PC-3 (cell line): ENCODE data around the gene ORAI2. TPM values are rescaled to one million over a fixed set of nuclear protein-coding genes. Genes with fewer than 3 reads are reported as not detected.

ENCODE experiments used
- ATAC-seq: fragments of 200-7000 bp; cut with Tn5 transposase; 2 replicates; pipeline ENCODE4 v1.9.1; 2020; ENCODE audit warnings: mild to moderate bottlenecking, moderate library complexity
- BruUV-seq: library from RNA; stranded (reverse); fragments of 400-500 nt; replicated peaks from 2 replicates; lab custom pipeline; 2021; lab: Mats Ljungman, UMichigan
- CTCF ChIA-PET: fragments of 300-600 bp; sonication (Branson Sonifier 250); formaldehyde crosslinking; loops from one replicate; lab custom pipeline; 2022; ENCODE audit warnings: antibody characterized with exemption; lab: Charles Lee
- POLR2A ChIA-PET: fragments of 300-600 bp; sonication (Branson Sonifier 250); formaldehyde crosslinking; loops from one replicate; lab custom pipeline; 2022; ENCODE audit warnings: antibody characterized with exemption; ENCODE audit not compliant: unreplicated experiment; lab: Charles Lee
- DNase-seq: peaks from one replicate; pipeline ENCODE4 v3.0.0-alpha.2; 2015
- H2AFZ ChIP-seq: fragments of 300-600 bp; sonication (generic); 2 replicates; pipeline ENCODE4 v1.6.0; 2016; ENCODE audit warnings: antibody characterized with exemption, low read length
- H3F3A ChIP-seq: fragments of 300-600 bp; sonication (generic); one replicate; pipeline ENCODE4 v1.6.0; 2017; ENCODE audit warnings: antibody characterized with exemption, low read length, control low read depth, mild to moderate bottlenecking; ENCODE audit not compliant: unreplicated experiment
- H3K27ac ChIP-seq: fragments of 300-600 bp; sonication (generic); 2 replicates; pipeline ENCODE4 v1.5.1; 2016; ENCODE audit warnings: mild to moderate bottlenecking, low read length
- H3K27me3 ChIP-seq: fragments of 300-600 bp; sonication (generic); 2 replicates; pipeline ENCODE4 v1.6.1; 2016; ENCODE audit warnings: low read length, mixed read lengths
- H3K36me3 ChIP-seq: fragments of 300-600 bp; sonication (generic); 2 replicates; pipeline ENCODE4 v1.6.1; 2016; ENCODE audit warnings: low read depth, mixed run types, low read length, mixed read lengths
- H3K4me1 ChIP-seq: fragments of 300-600 bp; sonication (generic); 2 replicates; pipeline ENCODE4 v1.5.1; 2016; ENCODE audit warnings: low read length; ENCODE audit not compliant: insufficient read depth
- H3K4me2 ChIP-seq: fragments of 300-600 bp; sonication (generic); 2 replicates; pipeline ENCODE4 v1.6.0; 2016; ENCODE audit warnings: low read length
- H3K4me3 ChIP-seq: fragments of 300-600 bp; sonication (generic); 2 replicates; pipeline ENCODE4 v1.5.1; 2016; ENCODE audit warnings: mild to moderate bottlenecking, low read length, mixed read lengths
- H3K79me2 ChIP-seq: fragments of 300-600 bp; sonication (generic); 2 replicates; pipeline ENCODE4 v1.6.1; 2017; ENCODE audit warnings: low read length, mixed read lengths
- H3K9ac ChIP-seq: fragments of 300-600 bp; sonication (generic); 2 replicates; pipeline ENCODE4 v1.6.0; 2016; ENCODE audit warnings: mild to moderate bottlenecking, low read length
- H3K9me2 ChIP-seq: fragments of 300-600 bp; sonication (generic); replicated peaks from 2 replicates; pipeline ENCODE4 v1.6.1; 2016; ENCODE audit warnings: mixed run types, low read length, mixed read lengths
- H3K9me3 ChIP-seq: fragments of 300-600 bp; sonication (generic); 2 replicates; pipeline ENCODE4 v1.6.1; 2016; ENCODE audit warnings: low read length, mixed read lengths
- H4K20me1 ChIP-seq: fragments of 300-600 bp; sonication (generic); 2 replicates; pipeline ENCODE4 v1.6.1; 2016; ENCODE audit warnings: low read length, mixed read lengths
- CTCF ChIP-seq: fragments of 300-600 bp; sonication (generic); conservative IDR thresholded peaks from 2 replicates; pipeline ENCODE4 v1.5.1; 2017; ENCODE audit warnings: antibody characterized with exemption, low read depth, mild to moderate bottlenecking, low read length
- EZH2 ChIP-seq: fragments of 300-600 bp; sonication (generic); IDR thresholded peaks from one replicate; pipeline ENCODE4 v1.6.1; 2017; ENCODE audit warnings: antibody characterized with exemption, mild to moderate bottlenecking, low read length; ENCODE audit not compliant: unreplicated experiment
- EZH2phosphoT487 ChIP-seq: fragments of 300-600 bp; sonication (generic); IDR thresholded peaks from 2 replicates; pipeline ENCODE4 v1.6.1; 2018; ENCODE audit warnings: mild to moderate bottlenecking, antibody characterized with exemption, low read length, borderline replicate concordance
- intact Hi-C: fragments of 100-400 bp; cut with micrococcal nuclease; formaldehyde crosslinking; loops from 2 replicates; pipeline ENCODE4 v1.9.0; 2023
- total RNA-seq: library from RNA; depleted of rRNA; stranded (reverse); fragments of >200 nt; gene quantifications from 2 replicates; pipeline ENCODE4 v1.2.3, GENCODE V29; 2014

Gene ORAI2
- total RNA-seq, 1 experiment from 2014 or later: 20.8 TPM

GRCh38 chr7:102389810-102390209 is 43.6 kb upstream of the ORAI2 start:
- ATAC-seq (no peak), DNase-seq (no peak)
- Histone ChIP-seq H3K9me2 (no peaks in the 10 kb centered on the region), H2AFZ (no peak overlapping the region), H4K20me1 (no peaks in the 10 kb centered on the region), H3K27ac (no peak overlapping the region), H3K9me3 (no peaks in the 10 kb centered on the region), H3K79me2 (no peaks in the 10 kb centered on the region), H3K27me3 (no peaks in the 10 kb centered on the region), H3K36me3 (peaks cover 12% of the 10 kb centered on the region), H3F3A (no peaks in the 10 kb centered on the region), H3K4me3 (no peak overlapping the region), H3K4me2 (no peak overlapping the region), H3K4me1 (no peaks in the 10 kb centered on the region), H3K9ac (no peak overlapping the region)
- BruUV-seq: no TSS peak
- no peak for TF ChIP-seq CTCF
- no peak for TF ChIP-seq EZH2
- TF ChIP-seq EZH2phosphoT487: no peak
- intact Hi-C loops: loop anchor here (1.0 kb wide), 1 partner anchor 111 kb away; no protein-coding TSS in a partner anchor
- ChIA-PET POLR2A (no interaction called here), CTCF (no interaction called here)

GRCh38 chr7:102390697-102391484 is 42.5 kb upstream of the ORAI2 start:
- H3F3A ChIP-seq: no peaks in the 10 kb centered on the region
- ChIA-PET POLR2A (no interaction called here), CTCF (no interaction called here)
- H3K4me2 ChIP-seq: no peak overlapping the region
- H3K4me3 ChIP-seq: no peak overlapping the region
- no peaks in the 10 kb centered on the region for H3K9me3 ChIP-seq
- H3K27me3 ChIP-seq: no peaks in the 10 kb centered on the region
- no peak overlapping the region for H2AFZ ChIP-seq
- H3K27ac ChIP-seq: no peak overlapping the region
- H3K79me2 ChIP-seq: no peaks in the 10 kb centered on the region
- DNase-seq: peak; percentile 80
- TF ChIP-seq CTCF: peak; percentile 86
- TF ChIP-seq EZH2phosphoT487: no peak
- H3K9ac ChIP-seq: no peak overlapping the region
- intact Hi-C loops: loop anchor here (1.0 kb wide), 1 partner anchor 112 kb away; no protein-coding TSS in a partner anchor
- ATAC-seq: peak; percentile 92
- H4K20me1 ChIP-seq: no peaks in the 10 kb centered on the region
- BruUV-seq: no TSS peak
- H3K36me3 ChIP-seq: peaks cover 12% of the 10 kb centered on the region
- no peaks in the 10 kb centered on the region for H3K9me2 ChIP-seq
- H3K4me1 ChIP-seq: peaks cover 6% of the 10 kb centered on the region

- BruUV-seq: no TSS peak
- Histone ChIP-seq H3K9ac (no peak overlapping the region), H3K27me3 (no peaks in the 10 kb centered on the region), H3K27ac (no peak overlapping the region), H3K4me1 (peaks cover 11% of the 10 kb centered on the region), H3K36me3 (peaks cover 10% of the 10 kb centered on the region), H3K4me2 (no peak overlapping the region), H3K4me3 (no peak overlapping the region), H3K79me2 (peaks cover 10% of the 10 kb centered on the region), H3K9me2 (no peaks in the 10 kb centered on the region), H4K20me1 (no peaks in the 10 kb centered on the region), H3K9me3 (no peaks in the 10 kb centered on the region), H3F3A (no peaks in the 10 kb centered on the region), H2AFZ (no peak overlapping the region)
- intact Hi-C loops: no loop called here
- TF ChIP-seq CTCF (no peak), EZH2 (no peak), EZH2phosphoT487 (no peak)
- no peak for ATAC-seq
- DNase-seq: no peak
- CTCF ChIA-PET: no interaction called here
- POLR2A ChIA-PET: no interaction called here
Measured at GRCh38 chr7:102392330-102392729, 41.0 kb upstream of the ORAI2 start.
